ENCODE measurements around the gene MOV10.

Gene MOV10

GRCh38 chr1:112710586-112710985 is 36.1 kb downstream of the MOV10 start:
- no peak for TF ChIP-seq CTCF (IDR thresholded peaks at IDR 0.05; ENCODE audit: borderline replicate concordance, control extremely low read depth, extremely low read depth, insufficient read depth, missing control alignments)
- DNase-seq (ENCODE audit: low spot score): no peak
- in situ Hi-C loops (cut with MboI; ENCODE audit: low sequenced_read_pairs, unreplicated experiment): loop anchor here (25.0 kb wide), 1 partner anchor 327 kb away; no protein-coding TSS in a partner anchor

GRCh38 chr1:112711041-112711440 is 36.6 kb downstream of the MOV10 start:
- in situ Hi-C loops (cut with MboI; ENCODE audit: low sequenced_read_pairs, unreplicated experiment): loop anchor here (25.0 kb wide), 1 partner anchor 326 kb away; no protein-coding TSS in a partner anchor
- TF ChIP-seq CTCF (IDR thresholded peaks at IDR 0.05; ENCODE audit: borderline replicate concordance, control extremely low read depth, extremely low read depth, insufficient read depth, missing control alignments): no peak
- no peak for DNase-seq (ENCODE audit: low spot score)

- no peak for DNase-seq (ENCODE audit: low spot score)
- in situ Hi-C loops (cut with MboI; ENCODE audit: low sequenced_read_pairs, unreplicated experiment): loop anchor here (25.0 kb wide), 1 partner anchor 326 kb away; no protein-coding TSS in a partner anchor
- TF ChIP-seq CTCF (IDR thresholded peaks at IDR 0.05; ENCODE audit: borderline replicate concordance, control extremely low read depth, extremely low read depth, insufficient read depth, missing control alignments): no peak
Measured at GRCh38 chr1:112711670-112712069, 37.2 kb downstream of the MOV10 start.

GRCh38 chr1:112712191-112712590 is 37.7 kb downstream of the MOV10 start:
- in situ Hi-C loops (cut with MboI; ENCODE audit: low sequenced_read_pairs, unreplicated experiment): loop anchor here (25.0 kb wide), 1 partner anchor 325 kb away; no protein-coding TSS in a partner anchor
- no peak for DNase-seq (ENCODE audit: low spot score)
- TF ChIP-seq CTCF (IDR thresholded peaks at IDR 0.05; ENCODE audit: borderline replicate concordance, control extremely low read depth, extremely low read depth, insufficient read depth, missing control alignments): no peak

- TF ChIP-seq CTCF (IDR thresholded peaks at IDR 0.05; ENCODE audit: borderline replicate concordance, control extremely low read depth, extremely low read depth, insufficient read depth, missing control alignments): no peak
- no peak for DNase-seq (ENCODE audit: low spot score)
- in situ Hi-C loops (cut with MboI; ENCODE audit: low sequenced_read_pairs, unreplicated experiment): loop anchor here (25.0 kb wide), 1 partner anchor 325 kb away; no protein-coding TSS in a partner anchor
Measured at GRCh38 chr1:112712701-112713128, 38.3 kb downstream of the MOV10 start.

- peak; percentile 59 for DNase-seq (ENCODE audit: low spot score)
- in situ Hi-C loops (cut with MboI; ENCODE audit: low sequenced_read_pairs, unreplicated experiment): loop anchor here (25.0 kb wide), 1 partner anchor 324 kb away; no protein-coding TSS in a partner anchor
- no peak for TF ChIP-seq CTCF (IDR thresholded peaks at IDR 0.05; ENCODE audit: borderline replicate concordance, control extremely low read depth, extremely low read depth, insufficient read depth, missing control alignments)
Measured at GRCh38 chr1:112713466-112714312, 39.2 kb downstream of the MOV10 start.
